ENCODE results near the gene TMEM59L.

TMEM59L gene

DNA sequence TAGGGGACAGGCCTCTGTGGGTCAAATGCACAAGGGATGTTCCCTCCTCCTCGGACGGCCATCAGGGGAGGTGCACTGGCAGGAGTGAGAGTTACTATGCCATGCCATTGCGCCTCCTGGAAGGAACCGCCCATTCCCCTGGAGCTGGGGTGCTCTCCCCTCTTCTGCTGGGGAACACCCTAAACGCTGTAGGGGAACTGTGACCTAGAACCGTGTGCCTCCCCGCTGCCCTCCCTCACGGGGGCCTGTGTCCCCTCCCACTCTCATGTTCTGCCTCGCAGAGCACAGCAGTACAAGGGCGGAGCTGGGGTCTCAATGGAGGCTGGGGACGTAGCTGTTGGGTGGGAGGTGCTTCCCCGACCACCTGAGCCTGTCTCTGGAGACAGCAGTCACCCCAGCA is 53.6 kb downstream of the TMEM59L start:
- H3K9me2 ChIP-seq (replicated peaks; ENCODE audit: control insufficient read depth, low read length) = no peaks in the 10 kb centered on the region
- H3K27ac ChIP-seq (ENCODE audit: low read depth, low read length) = no peak overlapping the region
- H3K4me1 ChIP-seq (ENCODE audit: control insufficient read depth, low read length) = no peaks in the 10 kb centered on the region
- H3K4me2 ChIP-seq (ENCODE audit: low read length) = no peak overlapping the region
- no peaks in the 10 kb centered on the region for H4K20me1 ChIP-seq (ENCODE audit: control insufficient read depth, insufficient read depth, low read depth, low read length)
- no peaks in the 10 kb centered on the region for H3K79me2 ChIP-seq (ENCODE audit: control insufficient read depth, low read length)
- peaks cover 8% of the 10 kb centered on the region; the same call in 1 of the 2 replicates for H3K36me3 ChIP-seq (ENCODE audit: control insufficient read depth, low read length)
- no peaks in the 10 kb centered on the region for H3K27me3 ChIP-seq (ENCODE audit: control insufficient read depth, low read length)
- H3K4me3 ChIP-seq (ENCODE audit: low read length) = no peak overlapping the region
- TF ChIP-seq EZH2phosphoT487 (IDR thresholded peaks at IDR 0.05; ENCODE audit: borderline replicate concordance, low read length) = no peak
- TF ChIP-seq, protein P1, sequence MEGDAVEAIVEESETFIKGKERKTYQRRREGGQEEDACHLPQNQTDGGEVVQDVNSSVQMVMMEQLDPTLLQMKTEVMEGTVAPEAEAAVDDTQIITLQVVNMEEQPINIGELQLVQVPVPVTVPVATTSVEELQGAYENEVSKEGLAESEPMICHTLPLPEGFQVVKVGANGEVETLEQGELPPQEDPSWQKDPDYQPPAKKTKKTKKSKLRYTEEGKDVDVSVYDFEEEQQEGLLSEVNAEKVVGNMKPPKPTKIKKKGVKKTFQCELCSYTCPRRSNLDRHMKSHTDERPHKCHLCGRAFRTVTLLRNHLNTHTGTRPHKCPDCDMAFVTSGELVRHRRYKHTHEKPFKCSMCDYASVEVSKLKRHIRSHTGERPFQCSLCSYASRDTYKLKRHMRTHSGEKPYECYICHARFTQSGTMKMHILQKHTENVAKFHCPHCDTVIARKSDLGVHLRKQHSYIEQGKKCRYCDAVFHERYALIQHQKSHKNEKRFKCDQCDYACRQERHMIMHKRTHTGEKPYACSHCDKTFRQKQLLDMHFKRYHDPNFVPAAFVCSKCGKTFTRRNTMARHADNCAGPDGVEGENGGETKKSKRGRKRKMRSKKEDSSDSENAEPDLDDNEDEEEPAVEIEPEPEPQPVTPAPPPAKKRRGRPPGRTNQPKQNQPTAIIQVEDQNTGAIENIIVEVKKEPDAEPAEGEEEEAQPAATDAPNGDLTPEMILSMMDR (IDR thresholded peaks at IDR 0.05; ENCODE audit: low read depth, low read length, poor library complexity, severe bottlenecking) = no peak
- no peaks in the 10 kb centered on the region for H3F3A ChIP-seq (ENCODE audit: control insufficient read depth, insufficient read depth)
- H3K9me3 ChIP-seq (ENCODE audit: control insufficient read depth, insufficient read depth, low read length) = no peaks in the 10 kb centered on the region

GRCh38 chr19:18666784-18667183 is 54.1 kb downstream of the TMEM59L start:
- Histone ChIP-seq H3K4me3 (ENCODE audit: low read length) (no peak overlapping the region), H3K9me3 (ENCODE audit: control insufficient read depth, insufficient read depth, low read length) (no peaks in the 10 kb centered on the region), H3K27me3 (ENCODE audit: control insufficient read depth, low read length) (no peaks in the 10 kb centered on the region), H3F3A (ENCODE audit: control insufficient read depth, insufficient read depth) (no peaks in the 10 kb centered on the region), H3K27ac (ENCODE audit: low read depth, low read length) (no peak overlapping the region), H4K20me1 (ENCODE audit: control insufficient read depth, insufficient read depth, low read depth, low read length) (no peaks in the 10 kb centered on the region), H3K4me2 (ENCODE audit: low read length) (no peak overlapping the region), H3K36me3 (ENCODE audit: control insufficient read depth, low read length) (peaks cover 8% of the 10 kb centered on the region; the same call in 1 of the 2 replicates), H3K79me2 (ENCODE audit: control insufficient read depth, low read length) (no peaks in the 10 kb centered on the region), H3K9me2 (replicated peaks; ENCODE audit: control insufficient read depth, low read length) (no peaks in the 10 kb centered on the region), H3K4me1 (ENCODE audit: control insufficient read depth, low read length) (no peaks in the 10 kb centered on the region)
- no peak for TF ChIP-seq EZH2phosphoT487 (IDR thresholded peaks at IDR 0.05; ENCODE audit: borderline replicate concordance, low read length)
- TF ChIP-seq, protein P1 (IDR thresholded peaks at IDR 0.05; ENCODE audit: low read depth, low read length, poor library complexity, severe bottlenecking) = no peak

- H3K9me3 ChIP-seq (ENCODE audit: control insufficient read depth, insufficient read depth, low read length) = no peaks in the 10 kb centered on the region
- no peak overlapping the region for H3K4me2 ChIP-seq (ENCODE audit: low read length)
- TF ChIP-seq EZH2phosphoT487 (IDR thresholded peaks at IDR 0.05; ENCODE audit: borderline replicate concordance, low read length) = no peak
- TF ChIP-seq, protein P1 (IDR thresholded peaks at IDR 0.05; ENCODE audit: low read depth, low read length, poor library complexity, severe bottlenecking) = no peak
- H3K9me2 ChIP-seq (replicated peaks; ENCODE audit: control insufficient read depth, low read length) = no peaks in the 10 kb centered on the region
- peaks cover 8% of the 10 kb centered on the region; the same call in 1 of the 2 replicates for H3K36me3 ChIP-seq (ENCODE audit: control insufficient read depth, low read length)
- H3K4me1 ChIP-seq (ENCODE audit: control insufficient read depth, low read length) = no peaks in the 10 kb centered on the region
- H3K27ac ChIP-seq (ENCODE audit: low read depth, low read length) = no peak overlapping the region
- H3K4me3 ChIP-seq (ENCODE audit: low read length) = no peak overlapping the region
- no peaks in the 10 kb centered on the region for H3K79me2 ChIP-seq (ENCODE audit: control insufficient read depth, low read length)
- no peaks in the 10 kb centered on the region for H3K27me3 ChIP-seq (ENCODE audit: control insufficient read depth, low read length)
- no peaks in the 10 kb centered on the region for H4K20me1 ChIP-seq (ENCODE audit: control insufficient read depth, insufficient read depth, low read depth, low read length)
- no peaks in the 10 kb centered on the region for H3F3A ChIP-seq (ENCODE audit: control insufficient read depth, insufficient read depth)
These were observed 55.0 kb downstream of the TMEM59L start for GRCh38 chr19:18667531-18668251.
